Testis (tissue), 2 donors: ENCODE data around the gene POLR1A.

Experiments
- POLR2A ChIP-seq: fragments of 450-650 bp; IDR thresholded peaks from one replicate; pipeline ENCODE4 v1.6.1; 2017; ENCODE audit warnings: antibody characterized with exemption, mild to moderate bottlenecking, moderate library complexity
- TF ChIP-seq, protein P1 (sequence below), 3 experiments: fragments of 450-650 bp in 2 of 3; fragments of 200-600 bp in 1 of 3; sonication (generic) in 1 of 3; IDR thresholded peaks; one replicate each; pipeline ENCODE4 v1.5.1; 2016 to 2019; ENCODE audit warnings: antibody characterized with exemption in 3 of 3, mild to moderate bottlenecking in 2 of 3, moderate library complexity in 1 of 3

DNA sequence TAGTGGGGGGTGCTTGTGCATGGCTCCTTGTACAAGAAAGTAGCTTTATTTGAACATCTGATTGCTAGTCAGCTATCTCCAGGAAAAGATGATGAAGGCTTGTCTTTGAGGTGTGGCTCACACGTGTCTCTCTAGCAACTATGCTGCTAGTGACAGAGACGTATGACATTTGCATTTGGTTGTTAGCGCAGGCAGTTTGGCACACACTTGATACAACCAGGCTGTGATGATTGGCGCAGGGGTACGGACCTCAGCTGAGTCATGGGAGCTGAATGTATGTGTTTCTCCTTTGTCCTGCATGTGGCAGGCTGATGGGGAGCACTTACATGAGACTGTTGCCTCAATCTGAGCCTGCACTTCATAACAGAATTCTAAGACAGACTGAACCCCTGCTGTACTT, 30.0 kb upstream of the POLR1A start:
- TF ChIP-seq, protein P1, sequence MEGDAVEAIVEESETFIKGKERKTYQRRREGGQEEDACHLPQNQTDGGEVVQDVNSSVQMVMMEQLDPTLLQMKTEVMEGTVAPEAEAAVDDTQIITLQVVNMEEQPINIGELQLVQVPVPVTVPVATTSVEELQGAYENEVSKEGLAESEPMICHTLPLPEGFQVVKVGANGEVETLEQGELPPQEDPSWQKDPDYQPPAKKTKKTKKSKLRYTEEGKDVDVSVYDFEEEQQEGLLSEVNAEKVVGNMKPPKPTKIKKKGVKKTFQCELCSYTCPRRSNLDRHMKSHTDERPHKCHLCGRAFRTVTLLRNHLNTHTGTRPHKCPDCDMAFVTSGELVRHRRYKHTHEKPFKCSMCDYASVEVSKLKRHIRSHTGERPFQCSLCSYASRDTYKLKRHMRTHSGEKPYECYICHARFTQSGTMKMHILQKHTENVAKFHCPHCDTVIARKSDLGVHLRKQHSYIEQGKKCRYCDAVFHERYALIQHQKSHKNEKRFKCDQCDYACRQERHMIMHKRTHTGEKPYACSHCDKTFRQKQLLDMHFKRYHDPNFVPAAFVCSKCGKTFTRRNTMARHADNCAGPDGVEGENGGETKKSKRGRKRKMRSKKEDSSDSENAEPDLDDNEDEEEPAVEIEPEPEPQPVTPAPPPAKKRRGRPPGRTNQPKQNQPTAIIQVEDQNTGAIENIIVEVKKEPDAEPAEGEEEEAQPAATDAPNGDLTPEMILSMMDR (IDR thresholded peaks at IDR 0.05): no peak
- TF ChIP-seq POLR2A: no peak
